MM.1S (cell line): ENCODE measurements around the gene LDLRAD3.

Experiments used
- CTCF ChIP-seq: fragments of 300-600 bp; sonication (generic); IDR thresholded peaks from 2 replicates; pipeline ENCODE4 v1.5.1; 2016; ENCODE audit warnings: antibody characterized with exemption, low read length, mixed read lengths
- EZH2 ChIP-seq: fragments of 300-600 bp; sonication (generic); optimal IDR thresholded peaks from 2 replicates; pipeline ENCODE3; 2017; ENCODE audit warnings: low read depth, mild to moderate bottlenecking, antibody characterized with exemption, low read length, mixed read lengths

- TF ChIP-seq CTCF (no peak), EZH2 (no peak)
Observed at GRCh38 chr11:36187622-36188021, 243.8 kb downstream of the LDLRAD3 start.
